ENCODE results near the gene TSPAN2. TPM values are rescaled to one million over a fixed set of nuclear protein-coding genes. Genes with fewer than 3 reads are reported as not detected.
"Not testable (repeated sequence)": the region's sequence is repeated elsewhere in the genome, so short reads cannot be mapped to it uniquely, and the experiment has no call there.

The TSPAN2 gene
- total and polyA plus RNA-seq, 8 donors, result 1.6 to 10.2 (median 2.6) TPM

GRCh38 chr1:115029526-115029925 lies 59.8 kb downstream of the TSPAN2 start, which contains the start of gene TSHB:
TSHB (plus strand) TSS chr1:115029826; CDS start chr1:115033363, 3,537 bp downstream.
- Histone ChIP-seq H3K36me3 (no peaks in the 10 kb centered on the region), H3K4me3 (no peak within 1 kb of the TSS), H3K9me3 (no peaks in the 10 kb centered on the region), H3K27ac (no peak within 1 kb of the TSS), H3K27me3 (no peaks in the 10 kb centered on the region), H3K4me1 (no peaks in the 10 kb centered on the region)
- FAIRE-seq (no peak), ATAC-seq (no peak), DNase-seq (no peak)
- TF ChIP-seq, protein P1, sequence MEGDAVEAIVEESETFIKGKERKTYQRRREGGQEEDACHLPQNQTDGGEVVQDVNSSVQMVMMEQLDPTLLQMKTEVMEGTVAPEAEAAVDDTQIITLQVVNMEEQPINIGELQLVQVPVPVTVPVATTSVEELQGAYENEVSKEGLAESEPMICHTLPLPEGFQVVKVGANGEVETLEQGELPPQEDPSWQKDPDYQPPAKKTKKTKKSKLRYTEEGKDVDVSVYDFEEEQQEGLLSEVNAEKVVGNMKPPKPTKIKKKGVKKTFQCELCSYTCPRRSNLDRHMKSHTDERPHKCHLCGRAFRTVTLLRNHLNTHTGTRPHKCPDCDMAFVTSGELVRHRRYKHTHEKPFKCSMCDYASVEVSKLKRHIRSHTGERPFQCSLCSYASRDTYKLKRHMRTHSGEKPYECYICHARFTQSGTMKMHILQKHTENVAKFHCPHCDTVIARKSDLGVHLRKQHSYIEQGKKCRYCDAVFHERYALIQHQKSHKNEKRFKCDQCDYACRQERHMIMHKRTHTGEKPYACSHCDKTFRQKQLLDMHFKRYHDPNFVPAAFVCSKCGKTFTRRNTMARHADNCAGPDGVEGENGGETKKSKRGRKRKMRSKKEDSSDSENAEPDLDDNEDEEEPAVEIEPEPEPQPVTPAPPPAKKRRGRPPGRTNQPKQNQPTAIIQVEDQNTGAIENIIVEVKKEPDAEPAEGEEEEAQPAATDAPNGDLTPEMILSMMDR (IDR thresholded peaks at IDR 0.05), result no peak
- intact Hi-C loops (cut with DNase I), result no loop called here

DNA sequence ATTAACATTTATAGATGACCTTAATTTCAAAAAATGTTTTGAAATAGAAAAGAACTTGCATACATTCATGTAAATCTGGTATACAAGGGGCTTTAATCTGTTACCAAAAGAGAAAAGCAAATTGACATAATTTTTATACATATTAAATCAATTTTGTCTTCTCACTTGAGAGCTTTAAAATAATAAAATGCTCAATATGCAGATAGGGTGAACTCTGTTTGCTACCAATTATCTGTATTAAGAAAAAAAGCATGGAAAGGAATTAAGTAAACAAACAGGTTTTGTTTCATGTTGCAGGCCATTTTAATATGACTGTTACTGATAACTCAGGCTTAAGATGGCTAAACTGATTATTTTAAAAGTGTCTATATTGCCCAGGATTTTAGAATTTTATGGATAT lies 65.7 kb downstream of the TSPAN2 start:
- no peak for ATAC-seq
- Histone ChIP-seq H3K4me3 (no peak overlapping the region), H3K4me1 (no peaks in the 10 kb centered on the region), H3K36me3 (no peaks in the 10 kb centered on the region), H3K27me3 (no peaks in the 10 kb centered on the region), H3K9me3 (no peaks in the 10 kb centered on the region), H3K27ac (no peak overlapping the region)
- DNase-seq, result no peak
- FAIRE-seq, result no peak
- TF ChIP-seq, protein P1 (IDR thresholded peaks at IDR 0.05), result no peak
- intact Hi-C loops (cut with DNase I), result no loop called here

- intact Hi-C loops (cut with DNase I), result no loop called here
Observed at GRCh38 chr1:115021145-115021544, 68.2 kb downstream of the TSPAN2 start.

DNA sequence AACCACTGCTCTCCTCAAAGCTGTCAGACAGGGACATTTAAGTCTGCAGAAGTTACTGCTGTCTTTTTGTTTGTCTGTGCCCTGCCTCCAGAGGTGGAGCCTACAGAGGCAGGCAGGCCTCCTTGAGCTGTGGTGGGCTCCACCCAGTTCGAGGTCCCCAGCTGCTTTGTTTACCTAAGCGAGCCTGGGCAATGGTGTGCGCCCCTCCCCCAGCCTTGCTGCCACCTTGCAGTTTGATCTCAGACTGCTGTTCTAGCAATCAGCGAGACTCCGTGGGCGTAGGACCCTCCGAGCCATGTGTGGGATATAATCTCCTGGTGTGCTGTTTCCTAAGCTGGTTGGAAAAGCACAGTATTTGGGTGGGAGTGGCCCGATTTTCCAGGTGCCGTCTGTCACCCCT lies 69.8 kb downstream of the TSPAN2 start:
- H3K4me3 ChIP-seq; H3K36me3 ChIP-seq; intact Hi-C loops (cut with DNase I); H3K27ac ChIP-seq; H3K4me1 ChIP-seq; ATAC-seq; H3K27me3 ChIP-seq; H3K9me3 ChIP-seq; FAIRE-seq; DNase-seq: not testable (repeated sequence)
- 67 to 83% methylated on average over 9 of the region's 9 CpGs for WGBS, 2 donors

More at GRCh38 chr1:115021145-115021544, 68.2 kb downstream of the TSPAN2 start:
- Histone ChIP-seq H3K4me3 (no peak overlapping the region), H3K4me1 (no peaks in the 10 kb centered on the region), H3K36me3 (no peaks in the 10 kb centered on the region), H3K27me3 (no peaks in the 10 kb centered on the region), H3K9me3 (no peaks in the 10 kb centered on the region), H3K27ac (no peak overlapping the region)
- ATAC-seq (no peak), FAIRE-seq (no peak), DNase-seq (no peak)
- whole genome bisulfite sequencing, 2 donors, result 22 to 47% methylated on average over 1 of the region's 1 CpG
- TF ChIP-seq, protein P1 (IDR thresholded peaks at IDR 0.05), result no peak

- Histone ChIP-seq H3K4me3 (no peak overlapping the region), H3K9me3 (no peaks in the 10 kb centered on the region), H3K27me3 (no peaks in the 10 kb centered on the region), H3K27ac (no peak overlapping the region), H3K36me3 (no peaks in the 10 kb centered on the region), H3K4me1 (no peaks in the 10 kb centered on the region)
- no peak for FAIRE-seq
- TF ChIP-seq, protein P1 (IDR thresholded peaks at IDR 0.05), result no peak
- no peak for ATAC-seq
- 54 to 69% methylated on average over 2 of the region's 2 CpGs for WGBS, 2 donors
- intact Hi-C loops (cut with DNase I), result no loop called here
- DNase-seq, result no peak
Observed at GRCh38 chr1:115013792-115014191, 75.5 kb downstream of the TSPAN2 start.

DNA sequence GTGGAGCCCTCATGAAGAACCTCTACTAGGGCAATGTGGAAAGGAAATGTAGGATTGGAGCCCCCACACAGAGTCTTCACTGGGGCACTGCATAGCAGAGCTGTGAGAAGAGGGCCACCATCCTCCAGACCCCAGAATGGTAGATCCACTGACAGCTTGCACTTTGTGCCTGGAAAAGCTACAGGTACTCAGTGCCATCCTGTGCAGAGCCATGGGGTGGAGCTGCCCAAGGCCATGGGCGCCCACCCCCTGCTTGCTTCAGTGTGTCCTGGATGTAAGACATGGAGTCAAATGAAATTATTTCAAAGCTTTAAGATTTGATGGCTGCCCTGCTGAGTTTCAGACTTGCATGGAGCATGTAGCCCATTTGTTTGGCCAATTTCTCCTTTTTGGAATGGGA lies 76.9 kb downstream of the TSPAN2 start:
- Histone ChIP-seq H3K4me1 (no peaks in the 10 kb centered on the region), H3K4me3 (no peak overlapping the region), H3K27me3 (no peaks in the 10 kb centered on the region), H3K27ac (no peak overlapping the region), H3K36me3 (no peaks in the 10 kb centered on the region), H3K9me3 (no peaks in the 10 kb centered on the region)
- no peak for DNase-seq
- intact Hi-C loops (cut with DNase I), result no loop called here
- 35 to 40% methylated on average over 1 of the region's 1 CpG for WGBS, 2 donors
- FAIRE-seq, result no peak
- TF ChIP-seq, protein P1 (IDR thresholded peaks at IDR 0.05), result no peak
- no peak for ATAC-seq
